GM21723 (cell line): ENCODE data around the gene DDX42.

Source experiments
- ATAC-seq: cut with Tn5 transposase; IDR thresholded peaks from one replicate; pipeline ENCODE4 v1.9.1; 2021; ENCODE audit warnings: mild to moderate bottlenecking, moderate library complexity; ENCODE audit not compliant: unreplicated experiment

Gene DDX42

DNA sequence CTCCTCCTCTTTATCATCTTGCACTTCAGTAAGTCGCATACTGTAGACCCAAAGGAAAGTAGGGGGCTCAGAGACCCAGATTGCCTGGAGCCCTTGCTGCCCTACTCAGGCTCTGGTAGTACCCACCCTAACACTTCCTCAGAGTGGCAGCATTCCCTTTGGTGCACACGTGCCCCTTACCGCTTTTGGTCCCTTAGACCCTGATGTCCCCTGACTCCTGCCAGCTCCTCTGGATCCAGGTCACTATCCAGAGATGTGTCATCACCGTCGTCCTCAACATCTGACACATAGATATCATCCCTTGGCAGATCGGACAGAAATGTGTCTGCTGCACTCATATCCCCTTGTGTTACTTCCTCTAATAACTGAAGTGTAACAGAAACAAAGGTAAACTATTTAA is 47.8 kb downstream of the DDX42 start:
- no peak for ATAC-seq

DNA sequence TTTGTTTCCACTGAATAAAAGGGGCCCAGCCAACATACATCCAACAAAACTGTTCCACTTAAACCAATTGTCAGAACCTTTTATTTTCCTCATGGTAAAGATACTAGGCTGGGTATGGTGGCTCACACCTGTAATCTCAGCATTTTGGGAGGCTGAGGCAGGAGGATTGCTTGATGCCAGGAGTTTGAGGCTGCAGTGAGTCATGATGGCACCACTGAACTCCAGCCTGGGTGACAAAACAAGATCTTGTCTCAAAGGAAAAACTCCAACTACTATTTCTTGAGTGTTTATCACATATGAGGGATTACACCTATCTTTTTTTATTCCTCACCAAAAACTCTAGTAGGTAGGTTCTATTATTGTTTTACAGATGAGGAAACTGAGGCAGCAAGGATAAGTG is 48.6 kb downstream of the DDX42 start:
- no peak for ATAC-seq

DNA sequence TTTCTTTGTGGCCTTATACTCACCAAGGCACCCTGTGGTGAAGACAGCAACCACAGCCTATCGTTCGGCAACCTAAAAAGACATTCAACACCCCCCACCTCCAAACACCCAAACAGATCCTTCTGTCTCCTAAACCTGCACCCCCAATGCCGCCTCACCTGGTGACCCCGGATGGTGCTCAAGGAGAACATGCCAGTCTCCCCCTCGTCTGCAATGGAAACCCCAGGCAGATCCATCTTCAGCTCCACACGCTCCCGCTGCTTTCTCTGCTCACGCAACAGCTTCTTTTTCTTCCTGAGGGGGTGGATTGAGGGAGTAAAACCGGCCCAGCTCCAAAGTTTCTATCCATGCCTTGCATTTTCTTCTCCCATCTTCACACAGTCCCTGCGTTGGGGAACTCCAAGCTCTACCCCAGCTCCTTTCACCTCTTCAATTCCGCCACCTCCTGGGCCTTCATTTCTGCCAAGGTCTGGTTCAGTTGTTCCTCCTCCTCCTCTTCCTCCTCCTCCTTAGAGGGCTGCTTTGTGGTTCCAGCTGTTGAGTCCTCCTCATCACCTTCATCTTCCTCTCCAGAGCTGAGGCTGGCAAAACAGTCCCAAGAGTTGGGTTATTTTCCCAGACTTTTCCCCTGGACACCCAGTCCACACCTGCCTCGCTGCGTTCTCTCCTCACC is 49.8 kb downstream of the DDX42 start:
- no peak for ATAC-seq

DNA sequence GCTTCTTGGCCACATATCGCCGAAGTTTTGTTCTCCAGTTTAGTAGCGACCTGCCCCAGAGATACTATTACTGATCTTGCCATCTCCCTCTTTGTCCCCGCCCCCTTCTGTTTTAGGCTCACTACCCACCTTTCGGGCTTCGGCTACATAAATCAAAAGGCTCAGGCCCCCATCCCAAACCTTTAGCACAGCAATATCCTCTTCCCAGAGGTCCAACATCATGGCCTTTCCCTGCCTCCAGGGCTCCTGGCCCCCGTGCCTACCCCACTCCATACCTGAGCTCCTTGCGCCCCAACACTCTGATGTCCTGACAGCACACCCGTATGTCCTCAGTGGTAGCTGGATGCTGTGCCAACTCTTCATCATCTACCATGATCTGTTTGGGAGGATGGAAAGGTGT is 50.4 kb downstream of the DDX42 start:
- no peak for ATAC-seq

DNA sequence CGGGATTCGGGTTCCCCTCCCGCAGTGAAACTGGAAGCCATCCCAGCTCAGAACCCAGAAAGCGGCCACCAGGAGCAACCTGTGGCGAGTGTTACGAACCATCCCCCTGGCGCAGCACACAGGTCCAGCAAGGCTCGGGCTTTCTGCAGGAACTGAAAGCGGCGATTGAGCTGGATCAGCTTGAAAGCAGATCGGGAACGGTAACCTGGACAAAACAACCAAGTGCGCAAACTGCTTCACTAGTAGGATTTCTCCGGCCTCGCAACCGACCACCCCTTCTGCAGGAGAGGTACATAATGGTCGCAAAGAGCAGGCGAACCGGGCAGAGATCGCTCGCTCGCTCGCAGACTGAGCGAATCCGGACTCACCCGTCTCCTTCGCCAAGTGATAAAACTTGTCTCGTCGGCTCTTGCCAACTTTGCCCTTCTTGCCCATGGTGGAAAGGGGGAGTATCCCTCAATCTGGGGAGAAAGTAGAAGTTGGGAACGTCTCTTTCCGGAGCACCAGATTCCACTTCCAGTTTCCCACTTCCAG is 52.6 kb downstream of the DDX42 start:
- no peak for ATAC-seq

DNA sequence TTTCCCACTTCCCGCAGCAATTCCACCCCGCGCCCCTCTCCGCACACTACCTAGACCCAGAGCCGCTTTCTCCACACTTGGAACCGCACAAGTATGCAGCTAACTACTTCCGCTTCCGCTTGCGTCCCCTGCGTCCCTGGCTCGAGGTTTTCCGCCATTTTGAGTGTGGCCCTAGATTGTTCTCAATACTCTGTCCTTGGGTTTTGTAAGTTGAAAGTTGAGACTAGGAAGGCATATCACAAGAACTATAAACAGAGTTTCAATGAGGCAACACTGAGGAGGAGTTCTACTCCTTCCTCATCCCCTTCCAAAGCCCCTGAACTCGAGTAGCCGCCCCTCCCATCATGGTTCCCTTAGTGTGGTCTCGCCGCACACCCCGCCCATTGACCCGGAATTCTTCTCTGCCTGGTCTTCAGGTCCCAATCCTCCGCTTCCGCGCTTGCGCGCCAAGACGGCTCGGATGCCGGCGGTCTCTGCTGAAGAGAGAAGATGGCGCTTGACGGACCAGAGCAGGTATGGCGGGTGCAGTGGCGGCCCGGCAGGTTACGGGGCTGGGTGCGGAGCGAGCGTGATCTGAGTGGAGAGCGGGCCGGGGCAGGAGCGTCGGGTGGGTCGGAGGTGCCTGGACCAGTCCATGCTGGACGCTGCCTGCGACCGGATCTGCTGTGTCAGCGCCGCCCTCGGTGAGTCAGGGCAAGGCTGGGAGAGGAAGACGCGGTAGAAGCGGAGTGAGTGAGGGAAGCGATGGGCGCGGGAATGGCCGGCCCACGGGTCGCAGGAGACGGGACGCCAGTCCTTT is 53.2 kb downstream of the DDX42 start, which contains the start of the genes FTSJ3 and PSMC5:
FTSJ3 (minus strand) TSS at position 662 of the 799 bp plus-strand sequence. CDS start 761 bp downstream, outside the sequence.
PSMC5 (plus strand) TSS at position 430 of the 799 bp plus-strand sequence; CDS start at position 490, 60 bp downstream.
- peak; percentile 91 for ATAC-seq

DNA sequence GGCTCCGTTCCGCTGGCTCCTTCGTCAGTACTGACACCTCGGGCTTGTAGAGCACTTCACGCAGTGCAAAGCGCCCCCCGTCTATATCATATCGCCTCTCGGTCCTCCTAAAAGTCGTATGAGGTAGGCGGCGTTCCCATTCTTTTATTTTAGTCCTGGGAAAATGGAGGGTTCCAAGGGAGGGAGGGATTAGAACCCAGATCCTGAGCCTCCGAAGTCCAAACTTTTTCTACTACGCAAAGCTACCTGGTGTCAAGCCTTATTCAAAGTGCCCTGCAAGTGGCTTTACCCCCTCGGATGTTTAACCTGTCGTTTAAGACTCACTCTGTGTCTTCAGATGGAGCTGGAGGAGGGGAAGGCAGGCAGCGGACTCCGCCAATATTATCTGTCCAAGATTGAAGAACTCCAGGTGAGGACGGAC is 53.8 kb downstream of the DDX42 start:
- ATAC-seq: no peak

DNA sequence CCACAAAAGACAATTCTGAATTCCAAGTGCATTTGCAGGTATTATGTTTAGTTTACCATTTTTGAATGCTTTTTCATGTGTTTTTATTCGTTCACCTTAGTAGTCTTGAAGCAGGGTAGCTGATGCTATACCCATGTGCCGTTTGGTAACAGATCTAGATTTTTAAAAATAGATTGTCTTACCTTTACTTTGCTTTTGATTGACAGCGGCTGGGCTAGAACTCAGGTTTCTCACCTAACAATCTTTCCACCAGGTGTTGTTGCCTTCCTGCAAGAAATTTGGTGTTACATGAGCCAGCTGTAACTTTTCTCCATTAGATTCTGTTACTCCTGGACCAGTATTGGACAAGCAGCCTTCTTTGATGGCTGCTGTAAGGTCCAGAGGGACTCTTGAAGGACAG is 55.0 kb downstream of the DDX42 start:
- no peak for ATAC-seq

DNA sequence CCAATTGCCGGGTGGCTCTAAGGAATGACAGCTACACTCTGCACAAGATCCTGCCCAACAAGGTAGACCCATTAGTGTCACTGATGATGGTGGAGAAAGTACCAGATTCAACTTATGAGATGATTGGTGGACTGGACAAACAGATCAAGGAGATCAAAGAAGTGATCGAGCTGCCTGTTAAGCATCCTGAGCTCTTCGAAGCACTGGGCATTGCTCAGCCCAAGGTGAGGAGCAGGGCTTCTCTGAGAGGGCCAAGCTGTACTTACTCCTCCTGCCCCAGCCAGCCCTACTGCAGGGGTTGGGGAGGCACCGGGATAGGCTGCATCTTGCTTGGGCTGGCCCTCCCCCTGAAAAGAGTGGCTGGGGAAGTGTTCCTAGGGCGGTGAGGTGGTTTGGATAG is 56.3 kb downstream of the DDX42 start:
- no peak for ATAC-seq

DNA sequence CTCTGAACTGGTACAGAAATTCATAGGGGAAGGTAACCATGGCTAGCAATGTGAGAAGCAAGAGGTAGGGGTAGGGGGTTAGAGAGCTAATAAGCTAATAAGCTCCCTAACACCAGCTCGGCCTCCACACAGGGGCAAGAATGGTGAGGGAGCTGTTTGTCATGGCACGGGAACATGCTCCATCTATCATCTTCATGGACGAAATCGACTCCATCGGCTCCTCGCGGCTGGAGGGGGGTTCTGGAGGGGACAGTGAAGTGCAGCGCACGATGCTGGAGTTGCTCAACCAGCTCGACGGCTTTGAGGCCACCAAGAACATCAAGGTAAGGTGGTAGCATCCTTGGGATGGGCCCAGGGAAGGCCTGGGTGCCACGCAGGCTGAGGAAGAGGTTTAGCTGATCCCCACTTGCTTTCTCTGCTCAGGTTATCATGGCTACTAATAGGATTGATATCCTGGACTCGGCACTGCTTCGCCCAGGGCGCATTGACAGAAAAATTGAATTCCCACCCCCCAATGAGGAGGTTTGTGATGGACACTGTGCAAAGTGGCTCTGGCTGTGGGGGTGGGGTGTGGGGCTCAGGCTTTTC is 57.0 kb downstream of the DDX42 start:
- no peak for ATAC-seq

DNA sequence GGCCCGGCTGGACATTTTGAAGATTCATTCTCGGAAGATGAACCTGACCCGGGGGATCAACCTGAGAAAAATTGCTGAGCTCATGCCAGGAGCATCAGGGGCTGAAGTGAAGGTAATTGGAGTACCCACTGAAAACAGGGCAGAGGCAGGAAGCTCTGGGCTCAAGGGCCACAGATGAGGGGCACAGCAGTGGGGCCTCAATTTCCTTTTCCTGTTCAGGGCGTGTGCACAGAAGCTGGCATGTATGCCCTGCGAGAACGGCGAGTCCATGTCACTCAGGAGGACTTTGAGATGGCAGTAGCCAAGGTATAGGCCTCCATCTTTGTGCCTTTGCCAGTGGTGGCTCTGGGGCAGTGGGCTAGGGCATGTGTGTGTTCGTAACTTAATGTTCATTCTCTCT is 57.5 kb downstream of the DDX42 start:
- ATAC-seq: no peak

DNA sequence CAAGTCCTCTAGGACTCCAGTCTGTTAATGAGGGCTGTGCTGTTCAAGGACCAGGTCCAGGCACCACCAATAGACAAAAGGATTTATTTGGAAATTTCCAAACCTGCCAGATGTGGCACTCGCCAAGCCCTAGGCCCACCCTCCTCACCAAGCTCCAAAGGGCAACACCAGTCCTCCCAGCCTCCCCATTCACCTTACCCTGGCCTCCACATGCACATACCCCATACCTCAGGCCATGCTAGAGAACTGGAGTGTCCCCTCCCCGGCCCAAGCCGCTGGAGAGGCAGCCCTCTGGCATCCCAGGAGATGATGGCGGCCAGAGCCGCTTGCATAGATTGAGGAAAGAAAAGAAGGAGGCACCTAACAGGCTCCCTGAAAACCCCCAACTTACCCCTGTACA is 58.0 kb downstream of the DDX42 start:
- no peak for ATAC-seq

DNA sequence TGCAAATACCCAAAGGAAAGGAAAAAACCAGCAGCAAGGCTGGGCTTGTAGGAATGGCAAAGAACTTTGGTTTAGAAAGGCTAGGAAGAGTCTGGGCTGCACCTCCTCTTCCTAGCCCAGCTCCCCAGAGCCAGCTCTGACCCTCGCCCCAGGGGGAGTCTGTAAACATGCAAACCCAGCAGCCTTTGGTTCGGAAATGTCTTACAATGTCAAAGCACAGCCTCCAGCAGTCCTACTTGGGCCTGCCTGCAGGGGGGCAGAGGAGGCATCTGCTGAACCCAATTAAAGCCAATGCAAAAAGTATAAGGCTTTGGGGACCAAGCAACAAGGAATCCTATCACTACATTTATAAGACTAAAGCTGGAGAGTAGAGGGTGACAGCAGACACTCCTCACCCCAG is 58.5 kb downstream of the DDX42 start:
- no peak for ATAC-seq

DNA sequence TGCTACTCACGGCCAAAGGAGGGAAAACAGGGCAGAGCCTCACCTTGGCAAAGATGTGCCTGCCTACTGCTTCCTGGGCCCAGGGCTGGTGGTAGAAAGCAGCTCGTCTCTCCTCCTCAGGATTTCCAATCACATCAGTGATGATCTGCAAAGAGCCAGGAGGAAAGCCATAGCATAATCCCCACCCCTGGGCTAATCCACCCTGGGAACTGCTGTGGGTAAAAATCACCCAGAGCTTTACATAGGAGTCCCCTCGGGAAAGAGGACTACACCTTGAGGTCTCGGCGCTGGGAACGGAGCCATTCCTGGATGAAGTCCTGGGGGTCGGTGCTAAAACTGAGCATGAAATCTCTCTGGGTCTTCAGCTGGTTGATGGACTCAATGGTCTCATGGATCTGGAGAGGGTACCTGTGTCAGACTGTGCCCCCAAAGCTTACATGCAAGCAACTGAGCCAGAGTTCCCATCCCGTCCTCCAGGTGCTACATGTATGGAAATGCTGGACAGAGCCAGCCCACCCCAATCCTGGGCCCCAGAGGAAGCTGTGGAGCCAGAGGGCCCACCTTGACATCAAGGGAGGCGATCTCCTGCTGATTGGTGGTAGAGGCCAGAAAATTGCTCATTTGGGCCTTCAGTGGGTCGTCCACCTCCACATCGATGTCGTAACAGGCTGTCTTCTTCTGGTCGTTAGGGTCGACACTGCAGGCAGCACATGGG is 59.2 kb downstream of the DDX42 start:
- ATAC-seq: no peak

DNA sequence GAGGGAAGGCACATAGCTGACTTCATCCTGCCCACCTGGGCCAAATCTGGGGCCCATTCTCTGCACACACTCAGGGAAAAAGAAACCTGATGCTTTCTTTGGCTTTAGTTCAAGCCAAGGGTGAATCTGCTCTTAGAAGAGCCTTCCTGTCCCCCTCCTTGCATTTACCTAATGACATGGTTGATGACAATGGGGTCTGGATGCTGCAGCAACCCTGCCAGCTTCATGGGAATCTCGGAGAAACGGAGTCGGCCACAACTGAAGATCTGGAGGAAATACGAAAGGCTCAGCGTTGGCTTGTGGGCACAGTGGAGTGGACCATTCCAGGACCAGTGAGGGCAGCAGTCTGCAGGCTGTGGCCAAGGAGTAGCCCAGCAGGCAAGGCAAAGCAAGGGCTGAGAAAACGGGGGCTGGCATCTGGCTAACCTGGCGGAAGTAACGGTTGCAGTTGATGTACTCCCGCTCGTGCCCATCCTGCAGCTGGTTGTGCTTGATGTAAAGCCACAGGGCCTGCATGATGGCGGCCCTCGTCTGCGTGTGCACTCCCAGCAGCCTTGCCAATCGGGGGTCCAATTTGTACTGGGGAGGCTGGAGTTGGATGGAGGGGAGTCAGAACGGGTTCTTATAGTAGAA is 59.9 kb downstream of the DDX42 start:
- ATAC-seq: no peak

DNA sequence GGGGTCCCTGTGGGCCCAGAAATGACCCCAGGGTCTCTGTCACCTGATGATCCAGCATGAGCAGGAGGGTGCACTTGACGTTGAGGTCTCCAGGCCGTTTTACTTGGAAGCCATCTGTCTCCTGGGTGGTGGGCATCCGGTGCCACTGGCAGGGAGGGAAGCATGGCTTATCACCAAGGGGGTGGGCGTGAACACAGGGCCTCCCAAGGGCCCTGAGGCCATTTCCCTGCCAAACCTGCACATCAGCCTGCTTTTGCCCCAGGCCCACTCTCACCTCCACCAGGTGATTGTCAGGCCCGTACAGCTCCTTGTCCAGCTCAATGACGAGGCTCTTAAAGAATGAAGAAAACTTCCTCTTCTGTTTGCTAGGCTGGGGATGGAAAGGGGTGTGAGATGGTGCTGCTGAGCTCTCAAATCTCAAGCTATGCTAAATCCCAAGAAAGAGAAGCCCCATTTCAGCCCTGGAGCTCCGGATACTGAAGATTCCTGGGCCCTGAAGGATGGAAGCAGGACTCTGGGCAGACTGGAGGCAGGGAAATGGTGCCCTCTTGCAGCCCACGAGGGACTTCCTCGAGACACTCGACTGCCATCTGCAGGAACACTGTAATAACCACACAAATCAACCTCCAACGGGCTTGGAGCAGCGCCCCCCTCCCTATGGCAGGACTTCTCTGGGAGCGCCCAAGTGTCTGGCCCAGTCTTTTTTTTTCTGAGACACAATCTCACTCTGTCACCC is 60.6 kb downstream of the DDX42 start:
- no peak for ATAC-seq

DNA sequence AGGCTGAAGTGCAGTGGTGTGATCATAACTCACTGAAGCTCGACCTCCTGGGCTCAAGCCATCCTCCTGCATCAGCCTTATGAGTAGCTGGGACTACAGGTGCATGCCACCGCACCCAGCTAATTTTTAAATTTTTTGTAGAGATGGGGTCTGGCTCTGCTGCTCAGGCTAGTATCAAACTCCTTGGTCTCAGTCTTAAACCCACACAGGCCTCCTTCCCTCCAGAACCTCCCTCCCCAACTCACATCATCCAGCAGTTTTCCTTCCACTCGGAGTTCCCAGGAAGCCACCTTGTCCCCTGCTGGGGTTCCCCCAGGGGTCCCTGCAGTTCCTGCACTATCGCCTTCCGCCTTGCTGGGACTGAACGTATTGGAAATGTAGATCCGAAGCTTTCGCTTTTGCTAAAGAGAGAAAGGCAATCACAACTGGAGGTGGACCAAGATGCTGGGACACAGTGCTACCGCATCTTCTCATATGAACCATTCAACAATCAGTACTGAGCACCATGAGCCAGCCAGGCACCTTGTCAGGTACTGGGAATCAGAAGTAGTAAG is 61.3 kb downstream of the DDX42 start:
- no peak for ATAC-seq

DNA sequence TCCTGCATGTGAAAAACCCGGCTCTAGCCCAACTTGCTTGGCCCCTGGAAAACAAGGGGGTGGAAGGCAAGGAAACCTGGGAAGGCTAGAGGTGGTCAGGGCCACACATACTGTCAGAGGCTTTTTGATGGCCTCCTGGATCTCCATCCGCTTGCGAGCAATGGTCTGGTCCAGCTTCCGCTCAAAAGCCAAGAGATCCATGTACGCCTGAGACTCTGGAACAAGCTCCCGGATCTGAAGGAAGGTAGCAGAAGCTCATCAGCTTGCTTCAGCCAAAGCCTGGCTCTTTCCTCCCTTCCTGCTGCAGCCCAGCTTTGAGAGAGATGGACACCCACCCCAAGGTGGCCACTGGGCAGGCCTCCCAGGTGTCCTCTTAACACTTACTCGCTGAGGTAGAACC is 62.8 kb downstream of the DDX42 start:
- no peak for ATAC-seq

DNA sequence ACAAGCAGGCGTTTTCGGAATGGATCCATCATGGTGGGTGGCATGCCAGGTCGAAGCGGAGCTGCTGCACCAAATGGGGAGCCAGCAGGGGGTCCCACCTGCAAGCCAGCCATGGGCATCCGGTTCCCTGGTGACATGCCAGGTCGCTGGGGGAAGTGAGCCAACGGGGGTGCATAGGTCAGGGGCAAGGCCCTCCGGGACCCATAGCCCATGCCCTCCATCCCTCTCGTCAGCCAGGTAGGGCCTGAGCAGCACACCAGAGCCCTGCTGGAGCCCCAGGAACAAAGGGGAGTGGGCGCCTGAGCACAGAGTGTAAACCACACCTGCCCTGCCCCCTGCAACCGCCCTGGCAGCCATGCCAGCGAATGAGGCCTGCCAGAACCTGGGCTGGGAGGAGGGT is 63.5 kb downstream of the DDX42 start:
- ATAC-seq: no peak
